A549 (cell line): ENCODE measurements around the gene PRRC2B. TPM values are rescaled to one million over a fixed set of nuclear protein-coding genes. Genes with fewer than 3 reads are reported as not detected.

Experiments
- ATAC-seq, 2 experiments: fragments of 200-7000 bp in 1 of 2; fragments of >200 bp in 1 of 2; cut with Nextera tagmentation in 1 of 2; cut with Tn5 transposase in 1 of 2; 3 replicates each; pipeline versions ENCODE4 v1.8.0 to v1.9.1; 2018 to 2020; ENCODE audit warnings: mild to moderate bottlenecking in 1 of 2, moderate library complexity in 1 of 2
- CTCF ChIA-PET: fragments of 300-600 bp; sonication (Branson Sonifier 250); formaldehyde crosslinking; extraction: SDS; loops from one replicate; lab custom pipeline; 2021; ENCODE audit warnings: antibody characterized with exemption, inconsistent platforms; lab: Yijun Ruan, JAX
- POLR2A ChIA-PET: fragments of 350-600 bp; formaldehyde crosslinking; extraction: SDS; loops from one replicate; lab custom pipeline; 2021; ENCODE audit warnings: antibody characterized with exemption, inconsistent platforms; lab: Yijun Ruan, JAX
- DNase-seq, 2 experiments: peaks; one replicate each; pipeline versions ENCODE4 v3.0.0 to v3.0.0-alpha.2; 2011 to 2016; ENCODE audit warnings: low read depth in 1 of 2, low spot score in 1 of 2
- FAIRE-seq: peaks from 2 replicates; lab custom pipeline; 2011; peaks lifted over from hg19 to GRCh38; lab: Jason Lieb, UNC
- H3K27ac ChIP-seq, 2 experiments: fragments of >200 bp; sonication (Bioruptor Twin); formaldehyde crosslinking; 3 replicates each; pipeline ENCODE4 v1.5.1; 2016 to 2017
- H3K4me1 ChIP-seq: fragments of >200 bp; sonication (Bioruptor Twin); formaldehyde crosslinking; 3 replicates; pipeline ENCODE4 v1.6.1; 2016
- H3K4me2 ChIP-seq: fragments of >200 bp; sonication (Bioruptor Twin); formaldehyde crosslinking; 3 replicates; pipeline ENCODE4 v1.6.1; 2016
- H3K4me3 ChIP-seq: fragments of >200 bp; sonication (Bioruptor Twin); formaldehyde crosslinking; 3 replicates; pipeline ENCODE4 v1.5.1; 2016
- H3K9me3 ChIP-seq: fragments of >200 bp; sonication (Bioruptor Twin); formaldehyde crosslinking; 3 replicates; pipeline ENCODE4 v1.6.1; 2016
- BHLHE40 ChIP-seq: IDR thresholded peaks from 2 replicates; pipeline ENCODE4 v1.6.1; 2012; ENCODE audit warnings: low read depth, low read length, inconsistent platforms
- CBX8 ChIP-seq: fragments of 200-600 bp; sonication (generic); IDR thresholded peaks from 2 replicates; pipeline ENCODE4 v1.6.1; 2016
- EHF ChIP-seq: fragments of 250-450 bp; sonication (Bioruptor Pico); IDR thresholded peaks from 2 replicates; pipeline ENCODE4 v1.5.0; 2020; ENCODE audit warnings: mild to moderate bottlenecking
- EHMT2 ChIP-seq: fragments of 200-600 bp; sonication (generic); IDR thresholded peaks from 2 replicates; pipeline ENCODE4 v1.6.1; 2016; ENCODE audit warnings: antibody characterized with exemption, low read depth, mild to moderate bottlenecking, moderate library complexity
- EP300 ChIP-seq, 2 experiments: fragments of >200 bp; sonication (Bioruptor Twin); formaldehyde crosslinking; IDR thresholded peaks; 2 replicates in 1 of 2; 3 replicates in 1 of 2; pipeline ENCODE4 v1.6.1; 2016 to 2017
- ESRRA ChIP-seq: fragments of 150-350 bp; IDR thresholded peaks from 2 replicates; pipeline ENCODE4 v1.6.1; 2014; ENCODE audit warnings: mild to moderate bottlenecking, low read length, borderline replicate concordance
- FOSB ChIP-seq: fragments of 250-450 bp; sonication (Bioruptor Pico); IDR thresholded peaks from 2 replicates; pipeline ENCODE4 v1.5.0; 2020; ENCODE audit warnings: mild to moderate bottlenecking, moderate library complexity
- HEYL ChIP-seq: fragments of 250-450 bp; sonication (Bioruptor Pico); IDR thresholded peaks from 2 replicates; pipeline ENCODE4 v1.8.0; 2021; ENCODE audit warnings: mild to moderate bottlenecking, moderate library complexity
- HMGXB4 ChIP-seq: fragments of 250-450 bp; sonication (Bioruptor Pico); IDR thresholded peaks from 2 replicates; pipeline ENCODE4 v1.5.0; 2021; ENCODE audit warnings: mild to moderate bottlenecking, moderate library complexity, borderline replicate concordance
- HOXA7 ChIP-seq: fragments of 250-450 bp; sonication (Bioruptor Pico); IDR thresholded peaks from 2 replicates; pipeline ENCODE4 v1.5.0; 2020; ENCODE audit warnings: mild to moderate bottlenecking, moderate library complexity
- HOXB13 ChIP-seq: fragments of 250-450 bp; sonication (Bioruptor Pico); IDR thresholded peaks from 2 replicates; pipeline ENCODE4 v1.5.0; 2020; ENCODE audit warnings: low read depth, mild to moderate bottlenecking, moderate library complexity
- KDM1A ChIP-seq: fragments of 200-600 bp; sonication (generic); IDR thresholded peaks from 2 replicates; pipeline ENCODE4 v1.6.1; 2016; ENCODE audit warnings: low read depth, mild to moderate bottlenecking
- MAFK ChIP-seq: fragments of 450-650 bp; IDR thresholded peaks from 2 replicates; pipeline ENCODE4 v1.6.1; 2014; ENCODE audit not compliant: partially characterized antibody
- NFE2L2 ChIP-seq: fragments of 150-350 bp; conservative IDR thresholded peaks from 2 replicates; pipeline ENCODE4 v1.6.1; 2014; ENCODE audit warnings: low read length
- PBX3 ChIP-seq: IDR thresholded peaks from 2 replicates; pipeline ENCODE4 v1.6.1; 2012
- PHF8 ChIP-seq: fragments of 200-600 bp; sonication (generic); IDR thresholded peaks from 2 replicates; pipeline ENCODE4 v1.6.1; 2016; ENCODE audit warnings: low read depth, mild to moderate bottlenecking, antibody characterized with exemption, moderate library complexity, borderline replicate concordance
- POLR2A ChIP-seq: IDR thresholded peaks from 2 replicates; pipeline ENCODE4 v1.6.1; 2012; ENCODE audit warnings: mild to moderate bottlenecking, low read length
- RAD21 ChIP-seq, 2 experiments: fragments of >200 bp in 1 of 2; sonication (Bioruptor Twin) in 1 of 2; formaldehyde crosslinking in 1 of 2; IDR thresholded peaks in 1 of 2; conservative IDR thresholded peaks in 1 of 2; 2 replicates in 1 of 2; 3 replicates in 1 of 2; pipeline ENCODE4 v1.6.1; 2012 to 2018; ENCODE audit warnings: inconsistent platforms in 1 of 2
- RARB ChIP-seq: fragments of 250-450 bp; sonication (Bioruptor Pico); IDR thresholded peaks from 2 replicates; pipeline ENCODE4 v1.8.0; 2021; ENCODE audit warnings: mild to moderate bottlenecking, moderate library complexity
- RCOR1 ChIP-seq: fragments of 150-350 bp; IDR thresholded peaks from 2 replicates; pipeline ENCODE4 v1.6.1; 2014; ENCODE audit warnings: antibody characterized with exemption, low read length, low read depth
- RFX5 ChIP-seq: fragments of 450-650 bp; IDR thresholded peaks from 2 replicates; pipeline ENCODE4 v1.7.1; 2014; ENCODE audit warnings: antibody characterized with exemption, mild to moderate bottlenecking, moderate library complexity
- SMC3 ChIP-seq: fragments of >200 bp; sonication (Bioruptor Twin); formaldehyde crosslinking; IDR thresholded peaks from 3 replicates; pipeline ENCODE4 v1.6.1; 2018; ENCODE audit warnings: inconsistent platforms
- ZC3H11A ChIP-seq: fragments of 450-650 bp; IDR thresholded peaks from 2 replicates; pipeline ENCODE4 v1.6.1; 2014; ENCODE audit warnings: antibody characterized with exemption, mild to moderate bottlenecking
- ZFP36 ChIP-seq: fragments of 450-650 bp; IDR thresholded peaks from 2 replicates; pipeline ENCODE4 v1.6.1; 2014; ENCODE audit warnings: borderline replicate concordance; ENCODE audit not compliant: partially characterized antibody
- ZSCAN20 ChIP-seq: fragments of 250-450 bp; sonication (Bioruptor Pico); IDR thresholded peaks from 2 replicates; pipeline ENCODE4 v1.8.0; 2022; ENCODE audit warnings: mild to moderate bottlenecking, moderate library complexity
- WGBS: methylation state at CpG from one replicate; pipeline ENCODE4 v1.1.6; 2017; ENCODE audit errors: missing lambda C conversion rate; 5-methylcytosine and 5-hydroxymethylcytosine counted together
- polyA plus RNA-seq, 4 experiments: library from polyadenylated mRNA; depleted of rRNA in 3 of 4; stranded (reverse); fragments of >200 nt; fragmentation: RNase III in 1 of 4; extraction: RNeasy Plus Mini Kit Qiagen cat#74134 plus additional on column Dnase treatment in 1 of 4; gene quantifications; 2 replicates in 3 of 4; 3 replicates in 1 of 4; pipeline ENCODE4 v1.2.3, GENCODE V29; 2011 to 2017
- TF ChIP-seq, protein P1 (sequence below): fragments of >200 bp; sonication (Bioruptor Twin); formaldehyde crosslinking; IDR thresholded peaks from 2 replicates; pipeline ENCODE4 v1.6.1; 2016

PRRC2B gene
- polyA plus RNA-seq, 2 of the 4 experiments (the other 2 are of a cell fraction) = 35.6 to 47.3 TPM

GRCh38 chr9:131386281-131386680 lies 7.6 kb upstream of the PRRC2B start:
- peaks cover 14% of the 10 kb centered on the region for H3K4me1 ChIP-seq
- H3K27ac ChIP-seq = no peak overlapping the region
- no peaks in the 10 kb centered on the region for H3K9me3 ChIP-seq
- FAIRE-seq = no peak
- no peak overlapping the region for H3K4me3 ChIP-seq
- 62% methylated on average over 6 of the region's 6 CpGs for WGBS
- DNase-seq = no peak
- CTCF ChIA-PET = interaction anchor here (0.6 to 5.3 kb wide), 4 partner anchors 25 to 1710 kb away, joined by 3 to 39 read pairs (median 4); no protein-coding TSS in a partner anchor
- no peak for ATAC-seq
- POLR2A ChIA-PET = no interaction called here
- TF ChIP-seq HOXB13 (CRISPR knock-in tag) (no peak), RAD21 (conservative IDR thresholded peaks at IDR 0.05 in 1 of 2, IDR thresholded peaks at IDR 0.05 in 1 of 2) (peak in 1 of 2 experiments; percentile 40; a peak in 2 of 5 replicates)
- H3K4me2 ChIP-seq = no peak overlapping the region

- ATAC-seq (no peak), DNase-seq (no peak), FAIRE-seq (no peak)
- Histone ChIP-seq H3K27ac (no peak overlapping the region), H3K4me3 (no peak overlapping the region), H3K9me3 (no peaks in the 10 kb centered on the region), H3K4me2 (no peak overlapping the region), H3K4me1 (peaks cover 15% of the 10 kb centered on the region)
- CTCF ChIA-PET = interaction anchor here (1.2 to 1.4 kb wide), 3 partner anchors 9 to 34 kb away, joined by 3 to 4 read pairs (median 3); no protein-coding TSS in a partner anchor
- TF ChIP-seq, protein P1, sequence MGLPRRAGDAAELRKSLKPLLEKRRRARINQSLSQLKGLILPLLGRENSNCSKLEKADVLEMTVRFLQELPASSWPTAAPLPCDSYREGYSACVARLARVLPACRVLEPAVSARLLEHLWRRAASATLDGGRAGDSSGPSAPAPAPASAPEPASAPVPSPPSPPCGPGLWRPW = no peak
- TF ChIP-seq HOXB13 (CRISPR knock-in tag) (no peak), HOXA7 (CRISPR knock-in tag) (no peak), MAFK (no peak), ZC3H11A (no peak), FOSB (no peak), HMGXB4 (CRISPR knock-in tag) (no peak), HEYL (CRISPR knock-in tag) (no peak)
- 65% methylated on average over 6 of the region's 6 CpGs for WGBS
- POLR2A ChIA-PET = no interaction called here
Observed at GRCh38 chr9:131387394-131387793, 6.5 kb upstream of the PRRC2B start.

DNA sequence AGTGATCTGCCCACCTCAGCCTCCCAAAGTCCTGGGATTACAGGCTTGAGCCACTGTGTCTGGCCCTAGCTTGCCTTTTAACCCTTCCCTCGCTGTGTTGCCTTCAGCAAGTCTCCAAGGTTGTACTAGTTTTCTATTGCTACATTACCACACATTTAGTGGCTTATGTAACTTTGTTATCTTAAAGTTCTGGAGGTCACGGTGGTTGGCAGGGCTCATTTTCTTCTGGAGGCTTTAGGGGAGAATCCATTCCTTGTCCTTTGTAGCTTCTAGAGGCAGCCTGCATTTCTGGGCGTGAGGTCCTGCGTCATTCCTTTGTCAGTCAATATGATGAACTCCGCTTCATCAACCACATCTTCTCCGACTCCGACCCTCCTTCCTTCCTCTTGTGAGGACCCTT lies 2.9 kb upstream of the PRRC2B start:
- TF ChIP-seq KDM1A (no peak), RARB (CRISPR knock-in tag) (no peak), PHF8 (no peak), NFE2L2 (no peak), MAFK (no peak), POLR2A (no peak), CBX8 (no peak), ZFP36 (no peak), EP300 (IDR thresholded peaks at IDR 0.05) (no peak), SMC3 (no peak), RFX5 (no peak), HMGXB4 (CRISPR knock-in tag) (no peak), ZSCAN20 (CRISPR knock-in tag) (no peak), ESRRA (no peak), EHF (CRISPR knock-in tag) (no peak), PBX3 (no peak), FOSB (no peak), BHLHE40 (no peak), RCOR1 (no peak), EHMT2 (no peak)
- TF ChIP-seq, all 56 proteins: peak for 0
- DNase-seq (no peak), ATAC-seq (no peak), FAIRE-seq (no peak)
- no peak overlapping the region for H3K4me2 ChIP-seq
- WGBS = 88% methylated on average over 7 of the region's 7 CpGs
- POLR2A ChIA-PET = interaction anchor here (0.6 to 1.2 kb wide), 2 partner anchors 18 to 203 kb away, joined by 6 to 8 read pairs; no protein-coding TSS in a partner anchor
- peaks cover 17% of the 10 kb centered on the region for H3K4me1 ChIP-seq
- no peak overlapping the region for H3K4me3 ChIP-seq
- CTCF ChIA-PET = interaction anchor here (1.2 kb wide), 1 partner anchor 41 kb away, joined by 6 read pairs; no protein-coding TSS in a partner anchor
- no peak overlapping the region for H3K27ac ChIP-seq
- no peaks in the 10 kb centered on the region for H3K9me3 ChIP-seq
